Central memory CD4-positive, alpha-beta T cell (primary cell): ENCODE results near the gene NF2.
"Not testable (repeated sequence)": the region's sequence is repeated elsewhere in the genome, so short reads cannot be mapped to it uniquely, and the experiment has no call there.

Experiments
- DNase-seq: peaks from one replicate; pipeline ENCODE4 v3.0.0; 2022
- total RNA-seq, 3 experiments: gene quantifications; one replicate each; lab custom pipeline; 2026; lab: John Stamatoyannopoulos, UW

The NF2 gene
- total RNA-seq, result 65.4 to 150 (median 98.9) reads per million in 3 experiments

GRCh38 chr22:29603358-29604075 lies at the start of gene NF2:
TSS of gene NF2 (plus strand) at chr22:29603633. CDS start at chr22:29603999, 366 bp downstream.
- peak; percentile 99 for DNase-seq

DNA sequence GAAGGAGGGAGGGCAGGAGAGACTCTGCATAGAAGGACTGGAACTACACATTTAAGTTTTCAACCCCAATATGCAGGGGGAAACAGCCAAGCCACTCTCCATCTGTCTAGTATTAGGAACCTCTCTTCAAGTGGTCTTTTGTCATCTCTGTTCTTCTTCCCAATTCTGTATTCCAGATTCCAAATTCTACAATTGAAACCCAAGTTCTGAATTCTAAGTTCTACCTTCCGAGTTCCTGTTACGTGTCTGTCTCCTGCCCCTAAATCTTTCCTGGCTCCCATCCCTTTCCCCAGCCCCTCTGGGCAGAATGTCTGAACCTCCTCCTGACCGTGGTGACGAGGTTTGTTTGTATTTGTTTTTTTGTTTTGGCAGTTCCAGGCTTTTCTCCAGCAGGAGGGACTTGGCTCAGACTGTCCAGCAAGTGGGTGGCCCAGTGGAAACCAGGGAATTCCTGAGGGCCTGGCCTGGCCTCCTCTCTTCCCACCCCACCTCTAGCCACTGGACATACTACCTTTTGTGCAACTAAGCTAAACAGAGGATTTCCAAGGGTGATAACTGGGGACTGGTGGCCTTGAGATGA lies 48.3 kb upstream of the NF2 start:
- DNase-seq, result no peak

DNA sequence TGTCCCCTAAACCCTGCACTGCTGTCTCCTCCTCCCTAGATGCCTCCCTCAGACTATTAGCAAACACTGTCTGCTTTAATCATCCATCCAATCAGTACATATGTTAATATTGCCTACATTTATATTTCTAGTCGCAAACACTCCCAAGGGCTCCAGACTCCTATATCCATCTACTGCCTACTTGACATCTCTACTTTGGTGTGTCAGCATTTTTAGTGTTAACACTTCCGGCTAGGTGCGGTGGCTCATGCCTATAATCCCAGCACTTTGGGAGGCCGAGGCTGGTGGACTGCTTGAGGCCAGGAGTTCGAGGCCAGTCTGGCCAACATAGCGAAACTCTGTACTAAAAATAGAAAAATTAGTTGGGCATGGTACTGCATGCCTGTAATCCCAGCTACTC lies 44.4 kb upstream of the NF2 start:
- no peak for DNase-seq

DNA sequence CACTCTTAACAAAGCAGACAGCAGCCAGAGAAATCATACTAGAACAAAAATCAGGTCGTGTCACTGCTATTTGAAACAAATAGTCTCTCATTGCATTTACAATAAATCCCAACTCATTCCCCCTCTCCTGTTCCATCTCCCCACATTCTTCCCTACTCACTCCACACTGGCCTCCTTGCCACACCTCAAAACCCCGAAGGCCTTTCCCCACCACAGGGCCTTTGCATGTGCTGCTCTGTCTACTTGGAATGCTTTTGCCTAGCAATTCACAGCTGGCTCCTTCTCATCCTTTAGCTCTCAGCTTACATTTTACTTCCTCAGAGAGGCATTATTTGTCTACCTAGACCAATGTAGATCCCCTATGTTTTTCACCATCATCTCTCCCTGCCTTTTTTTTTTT lies 43.6 kb upstream of the NF2 start:
- DNase-seq, result no peak

DNA sequence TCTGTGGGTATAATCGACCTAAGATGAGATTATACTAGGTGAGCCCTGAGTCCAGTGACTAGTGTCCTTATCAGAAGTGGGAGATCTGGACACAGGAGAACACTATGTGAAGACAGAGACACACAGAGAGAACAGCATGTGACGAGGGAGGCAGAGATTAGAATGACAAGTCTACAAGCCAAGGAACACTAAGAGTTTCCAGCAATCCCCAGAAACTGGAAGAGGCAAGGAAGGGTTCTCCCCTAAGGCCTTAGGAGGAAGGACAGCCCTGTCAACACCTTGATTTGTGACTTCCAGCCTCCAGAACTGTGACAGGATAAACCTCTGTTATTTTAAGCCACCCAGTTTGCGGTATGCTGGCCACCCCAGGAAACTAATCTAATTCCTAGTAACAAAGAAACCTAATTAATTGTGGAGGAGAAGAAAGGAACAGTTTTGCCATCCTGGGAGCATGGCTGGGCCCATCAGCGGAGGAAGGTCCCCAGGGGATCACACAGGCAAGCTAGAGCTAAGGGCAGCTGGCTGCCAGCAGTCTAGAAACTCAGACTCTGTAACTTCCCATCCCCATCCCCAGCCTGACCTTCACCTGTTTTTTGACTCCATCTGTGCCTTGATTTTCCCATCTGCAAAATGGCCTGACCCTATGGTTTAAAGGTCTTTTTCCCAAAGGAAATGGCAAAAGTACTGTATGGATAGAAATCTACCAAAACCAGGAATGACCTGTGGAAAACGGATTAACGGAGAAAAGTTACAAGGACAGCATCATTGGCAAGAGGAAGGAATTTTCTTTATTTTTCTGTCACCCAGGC lies 39.6 kb upstream of the NF2 start:
- no peak for DNase-seq

- not testable (repeated sequence) for DNase-seq
Observed at GRCh38 chr22:29566513-29566912, 36.9 kb upstream of the NF2 start.

GRCh38 chr22:29567338-29567737 lies 36.1 kb upstream of the NF2 start:
- no peak for DNase-seq

DNA sequence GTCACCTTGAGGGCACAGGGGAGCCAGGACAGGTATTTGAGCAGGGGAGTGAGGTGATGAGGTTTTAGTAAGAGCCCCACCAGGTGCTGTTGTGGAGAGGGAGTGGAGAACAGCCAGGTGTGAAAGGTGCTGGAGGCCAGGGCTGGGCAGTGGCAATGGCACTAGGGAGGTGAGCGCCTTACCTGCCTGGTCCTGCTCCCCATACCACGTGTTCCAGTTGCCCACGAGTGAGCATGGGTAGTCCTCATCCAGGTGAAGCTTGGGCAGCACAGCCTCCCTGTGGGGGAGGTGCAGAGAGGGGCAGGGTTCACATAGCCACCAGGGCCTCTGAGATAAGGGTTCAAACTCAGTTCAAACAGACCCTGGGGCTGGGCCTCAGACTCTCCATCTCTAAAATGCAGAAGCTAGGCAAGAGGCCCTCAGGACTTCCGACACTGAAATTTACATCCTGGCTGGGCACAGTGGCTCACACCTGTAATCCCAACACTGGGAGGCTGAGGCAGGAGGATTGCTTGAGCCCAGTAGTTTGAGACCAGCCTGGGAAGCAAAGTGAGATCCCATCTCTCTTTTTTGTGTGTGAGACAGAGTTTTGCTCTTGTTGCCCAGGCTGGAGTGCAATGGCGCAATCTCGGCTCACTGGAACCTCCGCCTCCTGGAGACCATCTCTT lies 34.3 kb upstream of the NF2 start:
- DNase-seq, result no peak

- DNase-seq, result no peak
Observed at GRCh38 chr22:29570456-29570855, 33.0 kb upstream of the NF2 start.

- no peak for DNase-seq
Observed at GRCh38 chr22:29570912-29571549, 32.4 kb upstream of the NF2 start.

GRCh38 chr22:29574762-29575450 lies 28.5 kb upstream of the NF2 start:
- no peak for DNase-seq

- no peak for DNase-seq
Observed at GRCh38 chr22:29578462-29579200, 24.8 kb upstream of the NF2 start.

GRCh38 chr22:29580200-29580810 lies 23.1 kb upstream of the NF2 start:
- DNase-seq, result peak; percentile 12

DNA sequence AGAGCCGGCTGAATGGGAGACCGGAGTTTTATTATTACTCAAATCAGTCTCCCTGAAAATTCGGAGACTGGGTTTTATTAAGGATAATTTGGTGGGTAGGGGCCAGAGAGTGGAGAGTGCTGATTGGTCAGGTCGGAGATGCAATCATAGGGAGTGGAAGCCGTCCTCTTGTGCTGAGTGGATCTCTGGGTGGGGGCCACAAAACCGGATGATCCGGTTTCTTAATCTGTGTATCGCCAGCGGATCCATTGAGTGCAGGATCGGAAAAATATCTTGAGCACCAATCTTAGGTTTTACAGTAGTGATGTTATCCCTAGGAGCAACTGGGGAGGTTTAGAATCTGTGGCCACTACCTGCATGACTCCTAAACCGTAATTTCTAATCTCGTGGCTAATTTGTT lies 21.6 kb upstream of the NF2 start:
- DNase-seq, result no peak

- DNase-seq, result no peak
Observed at GRCh38 chr22:29584975-29585374, 18.5 kb upstream of the NF2 start.

GRCh38 chr22:29586193-29586705 lies 17.2 kb upstream of the NF2 start:
- not testable (repeated sequence) for DNase-seq

DNA sequence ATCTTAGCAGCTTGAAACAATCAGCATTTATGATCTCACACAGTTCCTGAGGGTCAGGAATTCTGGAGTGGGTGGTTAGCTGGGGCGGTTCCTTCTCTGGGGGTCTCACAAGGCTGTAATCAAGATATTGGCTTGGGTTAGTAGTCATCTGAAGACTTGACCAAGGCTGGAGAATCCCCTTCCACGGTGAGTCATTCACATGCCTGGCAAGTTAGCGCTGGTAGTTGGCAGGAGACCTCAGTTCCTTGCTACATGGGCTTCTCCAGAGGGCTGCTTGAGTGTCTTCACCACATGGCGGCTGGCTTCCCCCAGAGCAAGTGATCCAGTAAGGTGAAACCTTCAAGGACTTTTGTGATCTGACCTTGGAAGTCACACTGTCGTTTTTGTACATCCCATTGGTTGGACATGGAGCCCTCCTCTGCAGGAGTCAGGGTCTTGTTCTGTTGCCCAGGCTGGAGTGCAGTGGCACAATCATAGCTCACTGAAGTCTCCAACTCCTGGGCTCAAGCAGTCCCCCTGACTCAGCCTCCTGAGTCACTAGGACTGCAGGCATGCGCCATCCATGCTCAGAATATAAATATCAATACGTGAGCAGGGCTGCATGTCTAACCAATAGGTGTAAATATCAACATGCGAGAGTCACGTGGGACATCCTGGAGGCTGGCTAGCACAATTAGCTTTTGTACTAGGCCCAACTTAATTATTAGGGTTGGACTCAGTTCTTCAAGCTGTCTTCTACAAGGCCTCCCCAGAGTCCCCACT lies 15.3 kb upstream of the NF2 start:
- no peak for DNase-seq

GRCh38 chr22:29593923-29594322 lies 9.5 kb upstream of the NF2 start:
- DNase-seq, result no peak

GRCh38 chr22:29594447-29594846 lies 9.0 kb upstream of the NF2 start:
- not testable (repeated sequence) for DNase-seq

- no peak for DNase-seq
Observed at GRCh38 chr22:29596408-29596807, 7.0 kb upstream of the NF2 start.
